Measurements from ENCODE around the gene IFNGR2. TPM values are rescaled to one million over a fixed set of nuclear protein-coding genes. Genes with fewer than 3 reads are reported as not detected.

The IFNGR2 gene, protein sequence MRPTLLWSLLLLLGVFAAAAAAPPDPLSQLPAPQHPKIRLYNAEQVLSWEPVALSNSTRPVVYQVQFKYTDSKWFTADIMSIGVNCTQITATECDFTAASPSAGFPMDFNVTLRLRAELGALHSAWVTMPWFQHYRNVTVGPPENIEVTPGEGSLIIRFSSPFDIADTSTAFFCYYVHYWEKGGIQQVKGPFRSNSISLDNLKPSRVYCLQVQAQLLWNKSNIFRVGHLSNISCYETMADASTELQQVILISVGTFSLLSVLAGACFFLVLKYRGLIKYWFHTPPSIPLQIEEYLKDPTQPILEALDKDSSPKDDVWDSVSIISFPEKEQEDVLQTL
- total RNA-seq (10.2 TPM), polyA plus RNA-seq (10 to 100 TPM; 21.7 to 37.2 (median 24.5) TPM)

DNA sequence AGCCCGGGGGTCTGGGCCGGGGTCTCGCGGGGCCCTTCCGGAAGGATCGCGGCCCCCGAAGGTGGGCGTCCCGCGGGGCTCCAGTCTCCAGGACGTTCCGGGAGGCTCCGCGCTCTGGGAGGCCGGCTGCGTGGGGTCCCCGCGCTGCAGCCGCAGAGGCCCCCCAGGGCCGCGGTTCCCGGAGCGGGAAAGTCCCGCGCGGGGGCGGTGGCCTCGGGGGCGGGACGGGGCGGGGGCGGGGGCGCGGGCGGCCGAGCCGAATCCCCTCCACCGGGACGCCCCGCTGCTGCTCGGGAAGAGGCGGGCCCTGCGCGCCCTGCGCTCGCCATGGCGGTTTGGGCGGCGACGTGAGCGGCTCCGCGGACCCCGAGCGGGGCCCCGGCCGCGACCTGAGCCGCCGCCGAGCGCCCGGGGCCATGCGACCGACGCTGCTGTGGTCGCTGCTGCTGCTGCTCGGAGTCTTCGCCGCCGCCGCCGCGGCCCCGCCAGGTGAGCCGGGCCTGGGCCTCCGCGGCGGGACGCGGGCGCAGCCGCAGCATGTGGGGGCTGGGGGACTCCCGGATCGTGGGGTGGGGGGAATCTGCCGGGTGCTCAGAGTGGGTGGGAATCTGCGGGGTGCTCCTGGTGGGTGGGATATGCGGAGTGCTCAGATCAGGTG is at the start of gene IFNGR2:
TSS of gene IFNGR2 (plus strand) at position 286 of the 658 bp plus-strand sequence. CDS start at position 417, 131 bp downstream.
- Histone ChIP-seq H3K4me3 (ENCODE audit: low read depth, low read length) (peak within 1 kb of the TSS; percentile 82), H3K27ac (ENCODE audit: insufficient read depth, low read length, poor library complexity, severe bottlenecking) (peak within 1 kb of the TSS; percentile 61), H3K27me3 (ENCODE audit: control insufficient read depth, insufficient read depth, low read length) (no peaks in the 10 kb centered on the region), H3K4me1 (ENCODE audit: control insufficient read depth, insufficient read depth, low read length, poor library complexity, severe bottlenecking) (peaks cover 41% of the 10 kb centered on the region), H3K9me3 (ENCODE audit: control insufficient read depth in 2 of 2, low read length in 2 of 2) (no peaks in the 10 kb centered on the region), H3K36me3 (ENCODE audit: control insufficient read depth, insufficient read depth, low read length) (no peaks in the 10 kb centered on the region)
- Mint-ChIP-seq H3K4me1 (peaks cover 8 to 62% (median 35%) of the 10 kb centered on the region in 4 donors), H3K9me3 (peaks cover 0 to 2% (median 0%) of the 10 kb centered on the region in 7 donors), H3K27me3 (peaks cover 16% of the 10 kb centered on the region), H3K27ac (peak within 1 kb of the TSS; percentile 95 to 96 (median 95)), H3K36me3 (no peaks in the 10 kb centered on the region), H3K4me3 (peak within 1 kb of the TSS; percentile 95 to 99 (median 97))
- ATAC-seq (ENCODE audit: low read depth in 2 of 2), result peak; percentile 44 to 49
- DNase-seq, result peak; percentile 36 to 57 (median 43)

DNA sequence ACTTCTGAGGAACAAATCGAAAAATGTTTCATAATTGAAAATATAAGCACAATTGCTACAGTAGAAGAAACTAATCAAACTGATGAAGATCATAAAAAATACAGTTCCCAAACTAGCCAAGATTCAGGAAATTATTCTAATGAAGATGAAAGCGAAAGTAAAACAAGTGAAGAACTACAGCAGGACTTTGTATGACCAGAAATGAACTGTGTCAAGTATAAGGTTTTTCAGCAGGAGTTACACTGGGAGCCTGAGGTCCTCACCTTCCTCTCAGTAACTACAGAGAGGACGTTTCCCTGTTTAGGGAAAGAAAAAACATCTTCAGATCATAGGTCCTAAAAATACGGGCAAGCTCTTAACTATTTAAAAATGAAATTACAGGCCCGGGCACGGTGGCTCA is 47.9 kb upstream of the IFNGR2 start:
- Mint-ChIP-seq H3K4me1 (peaks cover 6 to 17% (median 12%) of the 10 kb centered on the region in 4 donors), H3K27me3 (no peaks in the 10 kb centered on the region), H3K9me3 (no peaks in the 10 kb centered on the region), H3K36me3 (peaks cover 24% of the 10 kb centered on the region), H3K27ac (peak overlapping the region in 2 of 3 donors; percentile 26 to 79), H3K4me3 (no peak overlapping the region)
- DNase-seq, result no peak
- Histone ChIP-seq H3K27me3 (ENCODE audit: control insufficient read depth, insufficient read depth, low read length) (no peaks in the 10 kb centered on the region), H3K4me1 (ENCODE audit: control insufficient read depth, insufficient read depth, low read length, poor library complexity, severe bottlenecking) (peaks cover 6% of the 10 kb centered on the region), H3K9me3 (ENCODE audit: control insufficient read depth in 2 of 2, low read length in 2 of 2) (no peaks in the 10 kb centered on the region), H3K27ac (ENCODE audit: insufficient read depth, low read length, poor library complexity, severe bottlenecking) (no peak overlapping the region), H3K36me3 (ENCODE audit: control insufficient read depth, insufficient read depth, low read length) (peaks cover 46% of the 10 kb centered on the region), H3K4me3 (ENCODE audit: low read depth, low read length) (no peak overlapping the region)
- no peak for ATAC-seq (ENCODE audit: low read depth in 2 of 2)

DNA sequence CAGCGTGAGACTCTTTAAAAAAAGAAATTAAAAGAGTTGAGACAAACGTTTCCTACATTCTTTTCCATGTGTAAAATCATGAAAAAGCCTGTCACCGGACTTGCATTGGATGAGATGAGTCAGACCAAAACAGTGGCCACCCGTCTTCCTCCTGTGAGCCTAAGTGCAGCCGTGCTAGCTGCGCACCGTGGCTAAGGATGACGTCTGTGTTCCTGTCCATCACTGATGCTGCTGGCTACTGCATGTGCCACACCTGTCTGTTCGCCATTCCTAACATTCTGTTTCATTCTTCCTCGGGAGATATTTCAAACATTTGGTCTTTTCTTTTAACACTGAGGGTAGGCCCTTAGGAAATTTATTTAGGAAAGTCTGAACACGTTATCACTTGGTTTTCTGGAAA is 47.2 kb upstream of the IFNGR2 start:
- Histone ChIP-seq H3K9me3 (ENCODE audit: control insufficient read depth in 2 of 2, low read length in 2 of 2) (no peaks in the 10 kb centered on the region), H3K4me3 (ENCODE audit: low read depth, low read length) (no peak overlapping the region), H3K27ac (ENCODE audit: insufficient read depth, low read length, poor library complexity, severe bottlenecking) (no peak overlapping the region), H3K4me1 (ENCODE audit: control insufficient read depth, insufficient read depth, low read length, poor library complexity, severe bottlenecking) (peaks cover 7% of the 10 kb centered on the region), H3K36me3 (ENCODE audit: control insufficient read depth, insufficient read depth, low read length) (peaks cover 45% of the 10 kb centered on the region), H3K27me3 (ENCODE audit: control insufficient read depth, insufficient read depth, low read length) (no peaks in the 10 kb centered on the region)
- DNase-seq (no peak), ATAC-seq (ENCODE audit: low read depth in 2 of 2) (no peak)
- Mint-ChIP-seq H3K4me3 (no peak overlapping the region), H3K27me3 (peaks cover under 1% of the 10 kb centered on the region), H3K36me3 (peaks cover 19% of the 10 kb centered on the region), H3K27ac (peak overlapping the region in 1 of 3 donors; percentile 38), H3K9me3 (no peaks in the 10 kb centered on the region), H3K4me1 (peaks cover 6 to 16% (median 10%) of the 10 kb centered on the region in 4 donors)

DNA sequence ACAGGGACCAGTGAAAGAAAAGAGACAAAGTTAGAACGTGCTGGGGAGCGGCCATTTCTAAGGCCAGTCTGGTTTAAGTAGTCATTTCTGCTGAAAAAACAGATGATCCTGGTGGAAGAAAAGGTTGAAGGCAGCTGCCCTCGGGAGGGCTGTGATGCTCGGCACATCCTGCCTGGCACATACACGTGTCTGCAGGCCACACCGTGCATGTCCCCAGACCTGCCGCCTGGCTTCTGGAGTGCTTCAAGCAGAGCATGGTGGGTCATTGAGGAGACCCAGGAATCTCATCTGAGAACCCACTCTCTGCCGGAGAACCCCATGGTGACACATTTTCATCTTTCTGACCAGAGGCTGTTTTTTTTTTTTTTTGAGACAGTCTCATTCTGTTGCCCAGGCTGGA is 46.0 kb upstream of the IFNGR2 start:
- no peak overlapping the region for H3K4me3 Mint-ChIP-seq
- H3K36me3 ChIP-seq (ENCODE audit: control insufficient read depth, insufficient read depth, low read length), result peaks cover 40% of the 10 kb centered on the region

DNA sequence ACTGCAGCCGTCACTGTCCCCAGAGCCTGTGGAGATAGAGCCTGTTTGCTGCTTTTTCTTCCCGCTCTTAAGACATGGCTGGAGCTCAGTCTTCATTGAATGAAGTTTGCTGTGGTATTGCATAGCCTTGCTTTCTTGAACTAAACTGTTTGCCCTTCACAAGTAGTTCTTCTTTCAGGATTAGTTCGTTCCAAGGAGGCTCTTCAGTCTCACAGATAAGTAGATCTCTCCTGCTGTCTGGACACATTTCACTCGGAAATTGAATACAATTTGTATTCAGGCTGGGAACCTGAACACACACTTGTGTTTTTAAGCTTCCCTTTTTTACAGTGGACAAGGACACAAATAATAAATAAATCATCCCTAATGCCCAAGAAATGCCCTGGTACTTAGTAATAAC is 43.8 kb upstream of the IFNGR2 start:
- no peak for ATAC-seq (ENCODE audit: low read depth in 2 of 2)

More for the DNA sequence above, 46.0 kb upstream of the IFNGR2 start:
- H3K27ac ChIP-seq (ENCODE audit: insufficient read depth, low read length, poor library complexity, severe bottlenecking), result no peak overlapping the region
- peaks cover 11% of the 10 kb centered on the region for H3K27me3 Mint-ChIP-seq
- no peak overlapping the region for H3K4me3 ChIP-seq (ENCODE audit: low read depth, low read length)
- H3K4me1 Mint-ChIP-seq, result peaks cover 8 to 25% (median 16%) of the 10 kb centered on the region in 4 donors
- DNase-seq (no peak), ATAC-seq (ENCODE audit: low read depth in 2 of 2) (no peak)
- peaks cover 12% of the 10 kb centered on the region for H3K4me1 ChIP-seq (ENCODE audit: control insufficient read depth, insufficient read depth, low read length, poor library complexity, severe bottlenecking)
- H3K27me3 ChIP-seq (ENCODE audit: control insufficient read depth, insufficient read depth, low read length), result no peaks in the 10 kb centered on the region
- H3K9me3 ChIP-seq (ENCODE audit: control insufficient read depth in 2 of 2, low read length in 2 of 2), result no peaks in the 10 kb centered on the region
- no peak overlapping the region for H3K27ac Mint-ChIP-seq
- H3K36me3 Mint-ChIP-seq, result peaks cover 16% of the 10 kb centered on the region
- no peaks in the 10 kb centered on the region for H3K9me3 Mint-ChIP-seq

DNA sequence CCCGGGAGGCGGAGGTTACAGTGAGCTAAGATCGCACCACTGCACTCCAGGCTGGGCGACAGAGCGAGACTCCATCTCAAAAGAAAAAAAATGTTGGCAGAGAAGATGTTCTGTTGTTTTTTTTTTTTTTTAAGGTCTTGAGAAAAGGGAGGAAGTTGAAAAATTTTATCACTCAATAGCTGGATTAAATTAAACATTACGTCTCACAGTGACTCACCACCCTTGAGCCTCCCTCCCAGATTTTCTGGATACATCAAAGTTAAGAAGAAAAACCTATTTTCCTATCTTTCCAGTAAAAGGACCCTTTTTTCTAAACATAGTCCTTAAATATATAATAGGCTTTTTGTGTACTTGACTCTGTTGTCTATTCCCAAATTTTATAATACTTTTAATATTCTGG is 42.9 kb upstream of the IFNGR2 start:
- Mint-ChIP-seq H3K9me3 (peaks cover 0 to 2% (median 0%) of the 10 kb centered on the region in 7 donors), H3K27ac (peak overlapping the region in 2 of 3 donors; percentile 15 to 87), H3K27me3 (peaks cover 12% of the 10 kb centered on the region), H3K4me3 (peak overlapping the region in 1 of 4 donors; percentile 81), H3K36me3 (peaks cover 13% of the 10 kb centered on the region), H3K4me1 (peaks cover 8 to 25% (median 21%) of the 10 kb centered on the region in 4 donors)
- Histone ChIP-seq H3K4me1 (ENCODE audit: control insufficient read depth, insufficient read depth, low read length, poor library complexity, severe bottlenecking) (peaks cover 18% of the 10 kb centered on the region), H3K36me3 (ENCODE audit: control insufficient read depth, insufficient read depth, low read length) (peaks cover 23% of the 10 kb centered on the region), H3K27me3 (ENCODE audit: control insufficient read depth, insufficient read depth, low read length) (no peaks in the 10 kb centered on the region), H3K27ac (ENCODE audit: insufficient read depth, low read length, poor library complexity, severe bottlenecking) (no peak overlapping the region), H3K9me3 (ENCODE audit: control insufficient read depth in 2 of 2, low read length in 2 of 2) (no peaks in the 10 kb centered on the region), H3K4me3 (ENCODE audit: low read depth, low read length) (no peak overlapping the region)
- ATAC-seq (ENCODE audit: low read depth in 2 of 2), result no peak
- DNase-seq, result no peak

More for the DNA sequence above, 43.8 kb upstream of the IFNGR2 start:
- H3K9me3 Mint-ChIP-seq, result peaks cover 0 to 2% (median 0%) of the 10 kb centered on the region in 7 donors
- H3K27me3 Mint-ChIP-seq, result peaks cover 12% of the 10 kb centered on the region
- H3K27ac Mint-ChIP-seq, result peak overlapping the region in 1 of 3 donors; percentile 62
- H3K36me3 ChIP-seq (ENCODE audit: control insufficient read depth, insufficient read depth, low read length), result peaks cover 29% of the 10 kb centered on the region
- peaks cover 8 to 31% (median 22%) of the 10 kb centered on the region in 4 donors for H3K4me1 Mint-ChIP-seq
- peaks cover 18% of the 10 kb centered on the region for H3K4me1 ChIP-seq (ENCODE audit: control insufficient read depth, insufficient read depth, low read length, poor library complexity, severe bottlenecking)
- H3K9me3 ChIP-seq (ENCODE audit: control insufficient read depth in 2 of 2, low read length in 2 of 2), result no peaks in the 10 kb centered on the region
- H3K4me3 ChIP-seq (ENCODE audit: low read depth, low read length), result no peak overlapping the region
- H3K4me3 Mint-ChIP-seq, result no peak overlapping the region
- no peak overlapping the region for H3K27ac ChIP-seq (ENCODE audit: insufficient read depth, low read length, poor library complexity, severe bottlenecking)
- H3K36me3 Mint-ChIP-seq, result peaks cover 13% of the 10 kb centered on the region
- no peaks in the 10 kb centered on the region for H3K27me3 ChIP-seq (ENCODE audit: control insufficient read depth, insufficient read depth, low read length)
- no peak for DNase-seq

DNA sequence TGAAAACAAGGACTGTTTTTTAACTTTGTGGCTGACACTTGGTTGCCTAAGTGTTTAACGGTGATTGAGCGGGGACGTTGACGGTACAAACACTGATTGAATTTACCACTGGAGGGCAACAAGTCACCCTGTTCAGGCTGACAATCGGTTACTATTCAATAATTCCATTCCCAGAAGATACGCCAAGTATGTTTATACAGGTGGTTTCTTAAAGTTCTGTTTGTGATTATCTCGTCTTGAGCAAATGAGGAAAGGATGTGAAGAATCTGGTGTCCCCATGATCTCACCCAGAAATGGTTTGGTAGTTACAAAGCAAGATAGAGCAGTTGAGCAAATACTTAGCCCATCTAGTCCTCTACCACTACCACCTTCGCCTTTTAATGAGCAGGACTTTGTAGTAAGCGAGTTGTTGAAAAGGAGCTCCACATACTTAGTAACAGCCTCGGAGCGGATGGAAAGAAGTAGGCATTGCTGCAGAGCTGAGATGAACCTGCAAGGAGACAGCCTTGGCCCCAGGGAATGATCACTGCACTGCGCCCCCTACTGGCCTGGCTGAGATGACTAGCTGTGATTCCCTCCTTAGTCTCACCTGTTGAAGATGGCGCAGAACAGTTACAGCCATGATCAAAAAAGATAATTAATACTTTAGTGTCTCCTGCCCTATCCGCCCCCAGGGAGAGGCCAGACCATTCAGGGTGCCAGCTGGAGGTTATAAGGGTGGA is 42.2 kb upstream of the IFNGR2 start:
- peaks cover 8 to 25% (median 20%) of the 10 kb centered on the region in 4 donors for H3K4me1 Mint-ChIP-seq
- peak overlapping the region; percentile 78 for H3K27ac ChIP-seq (ENCODE audit: insufficient read depth, low read length, poor library complexity, severe bottlenecking)
- no peaks in the 10 kb centered on the region for H3K9me3 ChIP-seq (ENCODE audit: control insufficient read depth in 2 of 2, low read length in 2 of 2)
- no peaks in the 10 kb centered on the region for H3K27me3 ChIP-seq (ENCODE audit: control insufficient read depth, insufficient read depth, low read length)
- H3K4me3 Mint-ChIP-seq, result peak overlapping the region; percentile 81 to 94 (median 90)
- peaks cover 0 to 2% (median 0%) of the 10 kb centered on the region in 7 donors for H3K9me3 Mint-ChIP-seq
- peak overlapping the region; percentile 43 to 89 (median 87) for H3K27ac Mint-ChIP-seq
- ATAC-seq (ENCODE audit: low read depth in 2 of 2), result peak; percentile 70 to 74
- H3K27me3 Mint-ChIP-seq, result peaks cover 12% of the 10 kb centered on the region
- peak; percentile 72 to 87 (median 84) for DNase-seq
- H3K36me3 Mint-ChIP-seq, result peaks cover 11% of the 10 kb centered on the region
- H3K4me3 ChIP-seq (ENCODE audit: low read depth, low read length), result peak overlapping the region; percentile 91
- peaks cover 17% of the 10 kb centered on the region for H3K36me3 ChIP-seq (ENCODE audit: control insufficient read depth, insufficient read depth, low read length)
- H3K4me1 ChIP-seq (ENCODE audit: control insufficient read depth, insufficient read depth, low read length, poor library complexity, severe bottlenecking), result peaks cover 18% of the 10 kb centered on the region
